Epidermal melanocyte (primary cell): ENCODE data around the gene YPEL2.
A peak's percentile ranks its signal among the peaks of the same experiment; 100 is the strongest.
"Not testable (repeated sequence)": the region's sequence is repeated elsewhere in the genome, so short reads cannot be mapped to it uniquely, and the experiment has no call there.

ENCODE experiments used
- DNase-seq: peaks from one replicate; pipeline ENCODE4 v3.0.0; 2011; ENCODE audit warnings: low spot score; ENCODE audit not compliant: insufficient read length

The YPEL2 gene

DNA sequence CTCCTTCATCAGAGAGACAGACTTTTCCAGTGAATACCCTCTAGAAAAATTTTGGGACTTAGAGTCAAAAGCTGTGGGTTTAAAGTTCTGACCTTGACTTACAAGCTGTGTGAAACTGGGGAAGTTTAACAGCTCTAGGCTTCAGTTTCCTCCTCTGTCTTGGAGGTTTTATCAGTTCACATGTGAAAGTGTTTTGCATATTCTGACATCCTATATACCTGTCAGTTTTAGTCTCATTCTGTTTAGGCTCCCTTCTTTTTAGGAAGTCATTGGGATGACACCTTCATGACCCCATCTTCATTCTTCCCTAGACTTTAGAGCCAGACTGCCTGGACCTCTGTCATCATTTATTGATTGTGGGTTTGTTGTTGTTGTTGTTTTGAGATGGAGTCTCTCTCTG lies 44.4 kb downstream of the YPEL2 start:
- DNase-seq, result no peak

GRCh38 chr17:59376506-59376905 lies 45.1 kb downstream of the YPEL2 start:
- no peak for DNase-seq

- no peak for DNase-seq
These were observed 46.0 kb downstream of the YPEL2 start for GRCh38 chr17:59377410-59377809.

- peak; percentile 63 for DNase-seq
These were observed 47.2 kb downstream of the YPEL2 start for GRCh38 chr17:59378675-59379074.

DNA sequence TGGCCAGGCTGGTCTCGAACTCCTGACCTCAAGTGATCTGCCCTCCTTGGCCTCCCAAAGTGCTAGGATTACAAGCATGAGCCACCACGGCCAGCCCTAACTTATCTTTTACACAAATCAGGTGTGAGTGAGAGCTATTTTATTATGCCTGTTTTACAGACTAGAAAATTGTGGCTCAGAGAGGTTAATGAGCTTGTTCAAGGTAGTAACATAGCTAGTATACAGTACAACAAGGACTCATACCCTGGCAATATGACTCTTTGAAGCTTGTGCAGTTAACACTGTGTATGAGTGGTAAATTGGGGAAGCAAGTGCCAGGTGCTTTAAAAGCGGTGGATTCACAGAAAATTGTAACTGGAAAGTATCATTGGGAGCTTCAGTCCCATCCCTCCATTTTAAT lies 49.0 kb downstream of the YPEL2 start:
- no peak for DNase-seq

DNA sequence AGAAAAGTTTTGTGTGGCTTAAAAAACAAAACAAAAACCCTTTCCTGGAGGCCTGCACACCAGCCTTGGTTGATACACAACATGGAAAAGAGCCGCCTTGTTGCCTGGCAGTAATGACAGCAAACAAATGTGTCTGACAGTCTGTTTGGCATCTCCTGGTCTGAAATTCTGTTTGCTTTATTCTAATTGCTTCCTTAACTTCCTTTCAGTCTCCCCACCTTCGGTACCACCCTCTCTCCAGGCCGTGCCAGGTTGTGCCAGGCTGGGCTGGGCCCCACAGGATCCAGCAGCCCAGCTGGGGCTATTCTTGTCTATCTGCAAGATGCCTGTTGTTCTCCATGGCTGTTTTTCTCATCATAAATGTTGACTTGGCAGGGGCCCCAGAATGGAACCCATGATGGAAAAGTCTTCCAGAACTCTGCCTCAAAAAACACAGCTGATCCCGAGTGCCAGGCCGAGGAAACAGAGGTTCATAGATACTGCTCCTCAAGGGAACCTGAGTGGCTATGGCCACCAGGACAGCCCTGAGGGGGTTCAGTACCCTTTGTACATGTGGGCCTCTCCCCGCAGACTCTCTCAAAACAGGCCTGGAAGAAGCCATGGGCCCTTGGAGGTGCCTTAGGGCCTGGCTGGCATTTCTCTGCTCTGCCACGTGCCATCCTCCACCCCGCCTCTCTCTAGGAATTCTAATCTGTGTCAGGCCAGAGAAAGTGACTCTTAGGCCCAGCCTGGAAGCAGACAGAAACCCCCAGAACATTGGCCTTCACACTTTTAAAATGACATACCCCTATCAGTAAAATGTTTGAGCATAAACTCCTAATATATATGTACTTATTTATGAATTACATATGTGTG lies 50.5 kb downstream of the YPEL2 start:
- DNase-seq, result no peak

- no peak for DNase-seq
These were observed 52.4 kb downstream of the YPEL2 start for GRCh38 chr17:59383893-59384292.

- no peak for DNase-seq
These were observed 56.1 kb downstream of the YPEL2 start for GRCh38 chr17:59387351-59388068.

- no peak for DNase-seq
These were observed 56.7 kb downstream of the YPEL2 start for GRCh38 chr17:59388069-59388556.

GRCh38 chr17:59389066-59389465 lies 57.6 kb downstream of the YPEL2 start:
- no peak for DNase-seq

- no peak for DNase-seq
These were observed 59.6 kb downstream of the YPEL2 start for GRCh38 chr17:59391021-59391420.

GRCh38 chr17:59392973-59393679 lies 61.7 kb downstream of the YPEL2 start:
- no peak for DNase-seq

GRCh38 chr17:59393742-59394410 lies 62.4 kb downstream of the YPEL2 start:
- DNase-seq, result not testable (repeated sequence)

DNA sequence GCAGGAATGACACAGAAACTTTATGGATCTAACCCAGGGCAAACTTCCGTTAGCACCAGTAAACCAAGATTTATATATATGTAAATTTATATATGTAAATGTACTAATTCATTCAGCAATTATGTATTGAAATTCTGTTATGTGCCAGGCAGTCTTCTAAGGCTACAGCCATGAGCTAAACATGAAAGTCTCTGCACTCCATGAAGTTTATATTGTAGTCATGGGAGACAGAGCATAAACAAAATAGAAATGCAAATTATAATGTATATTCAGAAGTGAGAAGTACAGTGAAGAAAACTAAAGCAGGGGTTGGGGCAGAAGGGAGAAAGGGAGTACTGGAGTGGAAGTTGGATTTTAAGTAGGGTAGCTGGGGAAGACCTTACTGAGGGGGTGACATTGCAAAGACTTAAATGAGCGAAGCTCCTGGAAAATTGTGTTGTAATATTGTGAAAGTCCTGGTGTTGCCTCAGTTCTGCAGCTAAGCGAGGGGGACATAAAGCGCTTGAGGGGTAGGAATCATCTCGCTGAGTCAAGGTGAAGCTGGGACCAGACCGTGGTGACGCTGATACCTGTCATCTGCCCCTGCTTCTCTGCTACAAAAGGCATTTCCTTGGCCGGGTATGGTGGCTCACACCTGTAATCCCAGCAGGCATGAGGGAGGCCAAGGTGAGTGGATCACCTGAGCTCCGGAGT lies 64.8 kb downstream of the YPEL2 start:
- no peak for DNase-seq

- no peak for DNase-seq
These were observed 66.0 kb downstream of the YPEL2 start for GRCh38 chr17:59397316-59398073.

GRCh38 chr17:59399914-59400313 lies 68.5 kb downstream of the YPEL2 start:
- no peak for DNase-seq

DNA sequence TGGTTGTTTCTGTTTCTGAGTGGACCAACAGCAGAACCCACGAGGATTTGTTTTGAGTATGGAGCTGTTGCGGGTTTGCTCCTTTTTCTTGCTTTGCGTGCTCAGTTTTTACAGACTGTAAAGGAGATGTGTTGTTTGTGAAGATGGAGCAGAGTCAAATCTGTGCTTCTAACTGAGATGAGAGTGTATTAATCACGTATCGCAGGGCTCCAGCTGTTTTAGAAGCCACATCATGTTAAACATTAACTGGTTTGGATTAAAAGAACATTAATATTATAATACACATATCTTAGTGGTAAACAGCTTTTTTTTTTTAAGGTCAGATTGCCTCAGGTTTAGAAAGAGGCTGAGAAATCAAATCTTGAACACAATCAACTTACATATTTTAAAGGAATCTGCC lies 69.4 kb downstream of the YPEL2 start:
- no peak for DNase-seq

- DNase-seq, result no peak
These were observed 69.8 kb downstream of the YPEL2 start for GRCh38 chr17:59401274-59401673.

GRCh38 chr17:59401725-59402124 lies 70.3 kb downstream of the YPEL2 start:
- DNase-seq, result no peak

DNA sequence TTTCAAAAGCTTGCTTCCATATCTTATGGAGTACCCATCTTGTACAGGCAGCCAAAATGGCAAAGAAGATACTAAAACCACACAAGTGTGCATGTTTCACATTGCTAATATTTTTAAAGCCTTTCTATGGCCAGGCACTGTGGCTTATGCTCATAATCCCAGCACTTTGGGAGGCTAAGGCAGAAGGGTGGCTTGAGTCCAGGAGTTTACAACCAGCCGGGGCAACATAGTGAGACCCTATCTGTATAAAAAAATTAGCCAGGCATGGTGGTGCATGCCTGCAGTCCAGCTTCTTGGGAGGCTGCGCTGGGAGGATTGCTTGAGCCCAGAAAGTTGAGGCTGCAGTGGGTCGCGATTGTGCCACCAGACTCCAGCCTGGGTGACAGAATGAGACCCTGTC lies 71.3 kb downstream of the YPEL2 start:
- DNase-seq, result no peak
